B cell (primary cell): ENCODE measurements around the gene PRRG4. TPM values are rescaled to one million over a fixed set of nuclear protein-coding genes. Genes with fewer than 3 reads are reported as not detected.

ENCODE experiments used
- ATAC-seq: fragments of 200-7000 bp; cut with Tn5 transposase; one replicate; pipeline ENCODE4 v1.10.0; 2021; ENCODE audit warnings: low read depth, mild to moderate bottlenecking, moderate number of reproducible peaks, moderate library complexity
- CTCF ChIA-PET: fragments of 350-600 bp; sonication (Branson Sonifier 250); formaldehyde crosslinking; loops from one replicate; lab custom pipeline; 2021; ENCODE audit warnings: antibody characterized with exemption, inconsistent platforms; lab: Charles Lee
- POLR2A ChIA-PET: fragments of 350-600 bp; sonication (Branson Sonifier 250); formaldehyde crosslinking; loops from one replicate; lab custom pipeline; 2021; ENCODE audit warnings: antibody characterized with exemption; lab: Charles Lee
- DNase-seq: peaks from one replicate; pipeline ENCODE4 v3.0.0; 2013
- H2AFZ ChIP-seq: 2 replicates; pipeline ENCODE4 v1.6.1; 2012; ENCODE audit warnings: mild to moderate bottlenecking, low read depth, low read length; ENCODE audit not compliant: insufficient read depth, poor library complexity, severe bottlenecking
- H3K27ac ChIP-seq, 2 donors: 1 replicate in 1 of 2; 2 replicates in 1 of 2; pipeline ENCODE4 v1.5.1; 2012 to 2013; ENCODE audit warnings: low read length in 2 of 2, mild to moderate bottlenecking in 2 of 2, moderate library complexity in 1 of 2
- H3K27me3 ChIP-seq, 4 experiments: fragments of 200-600 bp in 1 of 4; sonication (generic) in 1 of 4; replicated peaks in 1 of 4; 1 replicate in 2 of 4; 2 replicates in 2 of 4; pipeline versions ENCODE4 v1.6.1 to v1.7.0; 2013 to 2016; ENCODE audit warnings: low read length in 3 of 4, mild to moderate bottlenecking in 2 of 4, mixed read lengths in 1 of 4, moderate library complexity in 1 of 4; ENCODE audit not compliant: insufficient read depth in 4 of 4, control insufficient read depth in 3 of 4; ENCODE audit errors: control extremely low read depth in 1 of 4
- H3K36me3 ChIP-seq, 2 experiments: replicated peaks in 1 of 2; 1 replicate in 1 of 2; 2 replicates in 1 of 2; pipeline versions ENCODE4 v1.6.1 to v1.7.1; 2013; ENCODE audit warnings: low read length in 1 of 2; ENCODE audit not compliant: insufficient read depth in 2 of 2, control insufficient read depth in 1 of 2; ENCODE audit errors: control extremely low read depth in 1 of 2, extremely low read depth in 1 of 2
- H3K4me1 ChIP-seq, 2 donors: fragments of 200-600 bp in 1 of 2; sonication (generic) in 1 of 2; 1 replicate in 1 of 2; 2 replicates in 1 of 2; pipeline versions ENCODE4 v1.5.1 to v1.6.1; 2013 to 2017; ENCODE audit warnings: low read length in 2 of 2; ENCODE audit not compliant: control insufficient read depth in 2 of 2, insufficient read depth in 2 of 2
- H3K4me2 ChIP-seq: replicated peaks from 2 replicates; pipeline ENCODE3; 2012; ENCODE audit warnings: mild to moderate bottlenecking, low read depth, low read length; ENCODE audit not compliant: poor library complexity, severe bottlenecking
- H3K4me3 ChIP-seq, 5 experiments: fragments of 200-600 bp in 1 of 5; sonication (generic) in 1 of 5; 1 replicate in 3 of 5; 2 replicates in 2 of 5; pipeline versions ENCODE4 v1.5.1 to v1.7.0; 2011 to 2016; ENCODE audit warnings: low read length in 4 of 5, mild to moderate bottlenecking in 4 of 5, low read depth in 2 of 5, control low read depth in 1 of 5, moderate library complexity in 1 of 5; ENCODE audit not compliant: insufficient read depth in 1 of 5; ENCODE audit errors: control extremely low read depth in 1 of 5, extremely low read depth in 1 of 5
- H3K79me2 ChIP-seq: fragments of 200-600 bp; sonication (generic); one replicate; pipeline ENCODE4 v1.6.0; 2016; ENCODE audit warnings: low read length; ENCODE audit not compliant: control insufficient read depth, insufficient read depth
- H3K9ac ChIP-seq: fragments of 200-600 bp; sonication (generic); 2 replicates; pipeline ENCODE4 v1.6.1; 2017; ENCODE audit warnings: mild to moderate bottlenecking, low read length, moderate library complexity
- H3K9me3 ChIP-seq, 3 donors: one replicate each; pipeline versions ENCODE4 v1.6.1 to v1.7.1; 2013; ENCODE audit warnings: low read length in 2 of 3; ENCODE audit not compliant: control insufficient read depth in 2 of 3, insufficient read depth in 1 of 3; ENCODE audit errors: control extremely low read depth in 1 of 3
- H4K20me1 ChIP-seq: 2 replicates; pipeline ENCODE4 v1.6.0; 2012; ENCODE audit warnings: mild to moderate bottlenecking, low read length; ENCODE audit not compliant: insufficient read depth, control insufficient read depth, poor library complexity, severe bottlenecking
- H3K27ac Mint-ChIP-seq: one replicate; pipeline ENCODE4 v1.8.0; 2021; ENCODE audit warnings: mixed read lengths
- H3K27me3 Mint-ChIP-seq: one replicate; pipeline ENCODE4 v1.8.0; 2021; ENCODE audit warnings: mixed read lengths
- H3K4me1 Mint-ChIP-seq: one replicate; pipeline ENCODE4 v1.8.0; 2021; ENCODE audit warnings: mixed read lengths
- H3K4me3 Mint-ChIP-seq: one replicate; pipeline ENCODE4 v1.8.0; 2021; ENCODE audit warnings: mixed read lengths
- H3K9me3 Mint-ChIP-seq: one replicate; pipeline ENCODE4 v1.8.0; 2022; ENCODE audit warnings: mixed read lengths; ENCODE audit not compliant: insufficient read depth
- EZH2 ChIP-seq: IDR thresholded peaks from 2 replicates; pipeline ENCODE4 v1.6.1; 2012; ENCODE audit warnings: borderline replicate concordance, low read depth, mild to moderate bottlenecking, moderate library complexity, low read length; ENCODE audit not compliant: insufficient read depth, poor library complexity, severe bottlenecking
- WGBS: methylation state at CpG from one replicate; pipeline ENCODE4 v1.1.5; 2013; ENCODE audit warnings: missing lambda C conversion rate; ENCODE audit not compliant: insufficient coverage; 5-methylcytosine and 5-hydroxymethylcytosine counted together
- intact Hi-C: fragments of 100-400 bp; cut with micrococcal nuclease; formaldehyde crosslinking; loops from one replicate; pipeline ENCODE4 v1.10.0; 2022
- polyA plus RNA-seq: library from polyadenylated mRNA; depleted of rRNA; stranded (reverse); fragments of >200 nt; gene quantifications from 2 replicates; pipeline ENCODE4 v1.2.3, GENCODE V29; 2012
- total RNA-seq, 2 donors: library from RNA; stranded (reverse); fragments of 120-200 nt in 1 of 2; gene quantifications; 1 replicate in 1 of 2; 2 replicates in 1 of 2; pipeline versions ENCODE4 v1.2.3 to v1.2.4, GENCODE V29; 2013 to 2022
- TF ChIP-seq, protein P1 (sequence below): fragments of 200-600 bp; IDR thresholded peaks from one replicate; pipeline ENCODE4 v1.8.0; 2022; ENCODE audit warnings: antibody characterized with exemption, mild to moderate bottlenecking

Gene PRRG4
- total and polyA plus RNA-seq, 2 donors (not counting 1 experiment from before 2014, with no cell fraction given) = 0.07 TPM; not detected in 1

DNA sequence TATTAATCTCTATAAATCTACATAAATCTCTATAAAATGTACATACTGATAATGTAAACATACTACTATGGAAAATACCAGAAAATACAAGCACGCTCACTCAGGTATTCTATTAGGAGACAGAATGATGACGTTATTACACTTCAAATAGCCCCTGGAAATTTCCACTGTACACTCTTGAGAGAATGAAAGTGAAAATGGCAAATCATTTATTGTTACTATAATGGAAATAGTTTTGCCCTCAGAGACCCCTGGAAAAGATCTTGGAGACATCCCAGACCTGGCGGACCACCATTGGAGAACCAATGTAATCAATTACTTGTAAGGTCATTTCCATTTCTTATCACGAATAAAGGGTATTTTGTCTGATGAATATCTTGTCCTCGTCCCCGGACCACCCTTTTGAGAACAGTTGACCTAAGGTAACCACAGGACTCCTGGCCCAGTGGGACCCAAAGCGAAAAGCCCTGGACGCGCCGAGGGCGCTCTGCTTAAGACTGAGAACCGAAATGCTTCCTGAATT lies 509 bp upstream of the PRRG4 start:
- Mint-ChIP-seq H3K4me1 (peaks cover 18% of the 10 kb centered on the region), H3K27me3 (peaks cover 15% of the 10 kb centered on the region), H3K4me3 (peak overlapping the region; percentile 92), H3K9me3 (no peaks in the 10 kb centered on the region), H3K27ac (peak overlapping the region; percentile 61)
- DNase-seq = no peak
- peaks cover 11 to 14% of the 10 kb centered on the region in 2 donors for H3K4me1 ChIP-seq
- TF ChIP-seq, protein P1, sequence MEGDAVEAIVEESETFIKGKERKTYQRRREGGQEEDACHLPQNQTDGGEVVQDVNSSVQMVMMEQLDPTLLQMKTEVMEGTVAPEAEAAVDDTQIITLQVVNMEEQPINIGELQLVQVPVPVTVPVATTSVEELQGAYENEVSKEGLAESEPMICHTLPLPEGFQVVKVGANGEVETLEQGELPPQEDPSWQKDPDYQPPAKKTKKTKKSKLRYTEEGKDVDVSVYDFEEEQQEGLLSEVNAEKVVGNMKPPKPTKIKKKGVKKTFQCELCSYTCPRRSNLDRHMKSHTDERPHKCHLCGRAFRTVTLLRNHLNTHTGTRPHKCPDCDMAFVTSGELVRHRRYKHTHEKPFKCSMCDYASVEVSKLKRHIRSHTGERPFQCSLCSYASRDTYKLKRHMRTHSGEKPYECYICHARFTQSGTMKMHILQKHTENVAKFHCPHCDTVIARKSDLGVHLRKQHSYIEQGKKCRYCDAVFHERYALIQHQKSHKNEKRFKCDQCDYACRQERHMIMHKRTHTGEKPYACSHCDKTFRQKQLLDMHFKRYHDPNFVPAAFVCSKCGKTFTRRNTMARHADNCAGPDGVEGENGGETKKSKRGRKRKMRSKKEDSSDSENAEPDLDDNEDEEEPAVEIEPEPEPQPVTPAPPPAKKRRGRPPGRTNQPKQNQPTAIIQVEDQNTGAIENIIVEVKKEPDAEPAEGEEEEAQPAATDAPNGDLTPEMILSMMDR = no peak
- no peak for TF ChIP-seq EZH2
- H2AFZ ChIP-seq = peak overlapping the region; percentile 71
- peak overlapping the region; percentile 70 for H3K9ac ChIP-seq
- H4K20me1 ChIP-seq = no peaks in the 10 kb centered on the region
- ChIA-PET CTCF (interaction anchor here (0.6 kb wide), 1 partner anchor 52 kb away, joined by 3 read pairs; no protein-coding TSS in a partner anchor), POLR2A (no interaction called here)
- peak overlapping the region; percentile 86 for H3K4me2 ChIP-seq
- H3K36me3 ChIP-seq = no peaks in the 10 kb centered on the region
- no peaks in the 10 kb centered on the region for H3K9me3 ChIP-seq
- intact Hi-C loops = no loop called here
- no peak overlapping the region for H3K27ac ChIP-seq
- peak; percentile 47 for ATAC-seq
- H3K4me3 ChIP-seq = peak overlapping the region; percentile 41 to 74 (median 55)
- peaks cover 0 to 16% (median 4%) of the 10 kb centered on the region in 4 experiments for H3K27me3 ChIP-seq
- 0% methylated on average over 8 of the region's 12 CpGs for WGBS
- no peaks in the 10 kb centered on the region for H3K79me2 ChIP-seq

DNA sequence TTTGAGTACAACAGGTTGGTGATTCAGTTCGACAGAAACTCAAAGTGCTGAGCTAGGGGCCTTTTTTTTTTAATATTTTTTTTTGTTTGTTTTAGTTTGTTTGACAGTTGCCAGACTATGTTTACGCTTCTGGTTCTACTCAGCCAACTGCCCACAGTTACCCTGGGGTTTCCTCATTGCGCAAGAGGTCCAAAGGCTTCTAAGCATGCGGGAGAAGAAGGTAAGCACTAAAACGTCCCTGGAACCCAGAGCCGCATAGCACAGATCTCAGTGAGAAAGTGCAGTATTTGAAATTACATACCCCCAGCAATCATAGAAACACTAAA lies 649 bp downstream of the PRRG4 start:
- POLR2A ChIA-PET = interaction anchor here (0.6 kb wide), 1 partner anchor 579 kb away, joined by 3 read pairs; no protein-coding TSS in a partner anchor
- Histone ChIP-seq H3K36me3 (no peaks in the 10 kb centered on the region), H3K9ac (peak overlapping the region; percentile 70), H4K20me1 (no peaks in the 10 kb centered on the region), H3K79me2 (no peaks in the 10 kb centered on the region), H3K4me3 (peak overlapping the region; percentile 33 to 74 (median 55)), H3K27ac (no peak overlapping the region), H3K27me3 (peaks cover 0 to 16% (median 4%) of the 10 kb centered on the region in 4 experiments), H3K9me3 (no peaks in the 10 kb centered on the region), H2AFZ (peak overlapping the region; percentile 71), H3K4me1 (peaks cover 11 to 14% of the 10 kb centered on the region in 2 donors), H3K4me2 (peak overlapping the region; percentile 86)
- Mint-ChIP-seq H3K27me3 (peaks cover 15% of the 10 kb centered on the region), H3K4me3 (peak overlapping the region; percentile 75), H3K27ac (no peak overlapping the region), H3K4me1 (peaks cover 18% of the 10 kb centered on the region), H3K9me3 (no peaks in the 10 kb centered on the region)
- 0% methylated on average over 1 of the region's 6 CpGs for WGBS
- intact Hi-C loops = no loop called here
- DNase-seq = no peak
- CTCF ChIA-PET = no interaction called here
- no peak for ATAC-seq
- TF ChIP-seq, protein P1 = no peak
- no peak for TF ChIP-seq EZH2
